GM12891 (cell line): Measurements from ENCODE around the gene DSCAM.

Experiments used
- PAX5 ChIP-seq: IDR thresholded peaks from 2 replicates; pipeline ENCODE4 v1.6.1; 2011; ENCODE audit warnings: low read length, moderate library complexity, mild to moderate bottlenecking; ENCODE audit not compliant: insufficient read depth, severe bottlenecking
- POLR2A ChIP-seq: IDR thresholded peaks from 2 replicates; pipeline ENCODE4 v1.6.1; 2011; ENCODE audit warnings: low read depth, low read length, control low read depth
- POLR2AphosphoS5 ChIP-seq: IDR thresholded peaks from 2 replicates; pipeline ENCODE4 v1.6.1; 2011; ENCODE audit warnings: low read depth, low read length, control low read depth
- POU2F2 ChIP-seq: IDR thresholded peaks from 2 replicates; pipeline ENCODE4 v1.6.1; 2011; ENCODE audit warnings: low read depth, mild to moderate bottlenecking, control low read depth, low read length, moderate library complexity
- TAF1 ChIP-seq: IDR thresholded peaks from 2 replicates; pipeline ENCODE4 v1.6.1; 2011; ENCODE audit warnings: low read depth, low read length, control low read depth

DNA sequence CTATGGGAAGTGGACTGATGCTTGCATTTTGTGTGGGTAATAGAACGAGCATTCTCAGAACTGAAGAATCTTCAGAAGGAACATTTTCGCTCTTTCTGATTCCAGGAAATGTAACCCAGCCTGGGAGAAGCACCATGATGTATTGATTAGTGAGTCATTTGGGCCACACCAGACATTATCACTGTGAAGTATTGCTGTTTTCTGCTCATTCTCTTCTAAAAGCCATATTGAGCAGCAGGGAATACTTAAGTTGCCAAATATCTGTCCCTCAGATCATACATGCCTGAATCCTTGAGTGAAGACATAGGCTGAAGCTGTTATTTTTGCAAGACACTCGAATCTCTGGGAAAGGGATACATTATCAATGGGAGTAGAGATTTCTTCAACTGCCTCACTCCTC, 766.6 kb downstream of the DSCAM start:
- TF ChIP-seq POLR2A (no peak), POU2F2 (no peak), POLR2AphosphoS5 (no peak), TAF1 (no peak), PAX5 (no peak)
